Measurements from ENCODE around the gene RNF144A. TPM values are rescaled to one million over a fixed set of nuclear protein-coding genes. Genes with fewer than 3 reads are reported as not detected.
"Not testable (repeated sequence)": the region's sequence is repeated elsewhere in the genome, so short reads cannot be mapped to it uniquely, and the experiment has no call there.

The RNF144A gene
- total RNA-seq, 1 experiment from 2014 or later, result 13.6 TPM

DNA sequence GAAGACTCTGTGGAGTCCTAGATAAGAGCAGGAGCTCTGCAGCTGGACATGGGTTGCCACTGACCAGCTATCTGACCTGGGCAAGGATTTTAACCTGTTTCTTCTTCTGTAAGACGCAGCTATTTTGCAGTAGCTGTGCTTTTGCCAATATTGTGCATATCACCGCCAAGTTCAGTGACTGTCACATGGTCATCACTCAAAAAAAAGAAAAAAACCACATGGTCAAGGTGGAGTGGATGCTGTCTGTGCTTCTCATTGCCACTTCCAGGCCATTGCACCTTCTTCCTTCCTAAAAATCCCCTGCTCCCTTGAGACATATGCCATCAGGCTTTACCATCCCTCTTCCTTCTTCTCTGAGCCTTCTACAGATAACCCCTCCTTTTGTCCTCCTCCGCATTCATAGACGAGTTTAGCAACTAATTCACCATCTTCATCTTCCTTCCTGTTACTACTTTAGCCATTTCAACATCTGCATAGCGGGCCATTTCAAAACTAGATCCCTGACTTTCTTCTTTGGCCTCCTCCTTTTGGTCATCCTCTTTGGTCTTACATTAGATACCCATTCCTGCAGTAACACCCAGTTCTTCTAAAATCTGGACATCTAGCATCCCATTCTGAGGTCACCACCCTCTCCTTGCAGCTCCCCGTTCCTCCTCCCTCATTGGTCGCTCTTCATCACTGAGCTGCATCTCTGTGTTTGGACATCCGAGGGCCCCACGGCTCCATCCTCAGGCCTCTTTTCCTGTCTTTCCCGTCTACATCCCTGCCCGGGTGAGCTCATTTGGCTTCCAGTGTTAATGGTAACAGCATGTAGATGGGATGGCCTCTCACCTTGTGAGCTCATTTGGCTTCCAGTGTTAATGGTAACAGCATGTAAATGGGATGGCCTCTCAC, 17.8 kb downstream of the RNF144A start (continued):
- TF ChIP-seq MXD4 (CRISPR knock-in tag; IDR thresholded peaks at IDR 0.05; ENCODE audit: borderline replicate concordance), result no peak
- no peak for TF ChIP-seq NFYB (CRISPR knock-in tag; conservative IDR thresholded peaks at IDR 0.05; ENCODE audit: low read depth)
- no peak for TF ChIP-seq GTF2I (CRISPR knock-in tag; conservative IDR thresholded peaks at IDR 0.05)
- TF ChIP-seq, protein P1, sequence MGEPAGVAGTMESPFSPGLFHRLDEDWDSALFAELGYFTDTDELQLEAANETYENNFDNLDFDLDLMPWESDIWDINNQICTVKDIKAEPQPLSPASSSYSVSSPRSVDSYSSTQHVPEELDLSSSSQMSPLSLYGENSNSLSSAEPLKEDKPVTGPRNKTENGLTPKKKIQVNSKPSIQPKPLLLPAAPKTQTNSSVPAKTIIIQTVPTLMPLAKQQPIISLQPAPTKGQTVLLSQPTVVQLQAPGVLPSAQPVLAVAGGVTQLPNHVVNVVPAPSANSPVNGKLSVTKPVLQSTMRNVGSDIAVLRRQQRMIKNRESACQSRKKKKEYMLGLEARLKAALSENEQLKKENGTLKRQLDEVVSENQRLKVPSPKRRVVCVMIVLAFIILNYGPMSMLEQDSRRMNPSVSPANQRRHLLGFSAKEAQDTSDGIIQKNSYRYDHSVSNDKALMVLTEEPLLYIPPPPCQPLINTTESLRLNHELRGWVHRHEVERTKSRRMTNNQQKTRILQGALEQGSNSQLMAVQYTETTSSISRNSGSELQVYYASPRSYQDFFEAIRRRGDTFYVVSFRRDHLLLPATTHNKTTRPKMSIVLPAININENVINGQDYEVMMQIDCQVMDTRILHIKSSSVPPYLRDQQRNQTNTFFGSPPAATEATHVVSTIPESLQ (CRISPR knock-in tag; IDR thresholded peaks at IDR 0.05), result no peak
- no peak for TF ChIP-seq ZNF396 (CRISPR knock-in tag; IDR thresholded peaks at IDR 0.05; ENCODE audit: borderline replicate concordance)
- no peak for TF ChIP-seq ZNF416 (CRISPR knock-in tag; IDR thresholded peaks at IDR 0.05)
- no peak for TF ChIP-seq CREB1 (CRISPR knock-in tag; IDR thresholded peaks at IDR 0.05)
- no peak for TF ChIP-seq ZNF425 (CRISPR knock-in tag; conservative IDR thresholded peaks at IDR 0.05)
- TF ChIP-seq ZNF671 (CRISPR knock-in tag; IDR thresholded peaks at IDR 0.05), result no peak
- TF ChIP-seq TCF7 (CRISPR knock-in tag; IDR thresholded peaks at IDR 0.05; ENCODE audit: low read depth), result no peak

DNA sequence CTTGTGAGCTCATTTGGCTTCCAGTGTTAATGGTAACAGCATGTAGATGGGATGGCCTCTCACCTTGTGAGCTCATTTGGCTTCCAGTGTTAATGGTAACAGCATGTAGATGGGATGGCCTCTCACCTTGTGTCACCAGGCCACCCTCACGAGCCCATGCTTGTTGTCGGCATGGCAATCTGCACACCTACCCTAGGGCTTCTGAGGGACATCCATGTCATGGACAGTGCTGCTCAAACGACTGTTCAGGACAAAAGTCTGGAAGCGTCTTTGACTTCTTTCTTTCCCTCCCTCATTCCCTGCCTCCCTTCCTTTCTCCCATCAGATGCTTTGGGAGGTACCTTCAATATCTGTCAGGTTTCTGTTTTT, 18.4 kb downstream of the RNF144A start:
- H3K4me3 Mint-ChIP-seq; H3K27me3 Mint-ChIP-seq (ENCODE audit: low read depth); H3K36me3 Mint-ChIP-seq; POLR2A ChIA-PET; ATAC-seq; H3K27ac Mint-ChIP-seq; DNase-seq (ENCODE audit: low spot score): not testable (repeated sequence)
- CTCF ChIA-PET, result interaction anchor here (1.1 kb wide), 1 partner anchor 39 kb away, joined by 3 read pairs; no protein-coding TSS in a partner anchor
- Mint-ChIP-seq H3K4me1 (peaks cover 53% of the 10 kb centered on the region), H3K9me3 (peaks cover 14% of the 10 kb centered on the region)

- ATAC-seq, result no peak
- no peak for DNase-seq (ENCODE audit: low spot score)
- Mint-ChIP-seq H3K27ac (no peak overlapping the region), H3K36me3 (peaks cover 13% of the 10 kb centered on the region), H3K4me3 (no peak overlapping the region), H3K4me1 (peaks cover 46% of the 10 kb centered on the region), H3K9me3 (peaks cover 8% of the 10 kb centered on the region), H3K27me3 (ENCODE audit: low read depth) (no peaks in the 10 kb centered on the region; the same call in 1 of the 2 replicates)
- ChIA-PET CTCF (interaction anchor here (0.9 to 1.2 kb wide), 2 partner anchors 20 to 58 kb away, joined by 3 read pairs; no protein-coding TSS in a partner anchor), POLR2A (no interaction called here)
- TF ChIP-seq, protein P2, sequence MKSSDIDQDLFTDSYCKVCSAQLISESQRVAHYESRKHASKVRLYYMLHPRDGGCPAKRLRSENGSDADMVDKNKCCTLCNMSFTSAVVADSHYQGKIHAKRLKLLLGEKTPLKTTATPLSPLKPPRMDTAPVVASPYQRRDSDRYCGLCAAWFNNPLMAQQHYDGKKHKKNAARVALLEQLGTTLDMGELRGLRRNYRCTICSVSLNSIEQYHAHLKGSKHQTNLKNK (CRISPR knock-in tag; IDR thresholded peaks at IDR 0.05), result no peak
- TF ChIP-seq MXD4 (CRISPR knock-in tag; IDR thresholded peaks at IDR 0.05; ENCODE audit: borderline replicate concordance) (no peak), TEAD4 (CRISPR knock-in tag; IDR thresholded peaks at IDR 0.05) (no peak), ZNF219 (CRISPR knock-in tag; IDR thresholded peaks at IDR 0.05; ENCODE audit: borderline replicate concordance) (no peak), NR3C1 (CRISPR knock-in tag; conservative IDR thresholded peaks at IDR 0.05; ENCODE audit: low read depth) (no peak), ZNF671 (CRISPR knock-in tag; IDR thresholded peaks at IDR 0.05) (no peak), MYBL2 (CRISPR knock-in tag; IDR thresholded peaks at IDR 0.05) (no peak), PRRX2 (CRISPR knock-in tag; IDR thresholded peaks at IDR 0.05) (no peak), ATF3 (CRISPR knock-in tag; conservative IDR thresholded peaks at IDR 0.05) (no peak), SMAD3 (CRISPR knock-in tag; IDR thresholded peaks at IDR 0.05; ENCODE audit: borderline replicate concordance) (no peak), KAT7 (CRISPR knock-in tag; IDR thresholded peaks at IDR 0.05; ENCODE audit: borderline replicate concordance) (no peak)
- TF ChIP-seq, protein P3, sequence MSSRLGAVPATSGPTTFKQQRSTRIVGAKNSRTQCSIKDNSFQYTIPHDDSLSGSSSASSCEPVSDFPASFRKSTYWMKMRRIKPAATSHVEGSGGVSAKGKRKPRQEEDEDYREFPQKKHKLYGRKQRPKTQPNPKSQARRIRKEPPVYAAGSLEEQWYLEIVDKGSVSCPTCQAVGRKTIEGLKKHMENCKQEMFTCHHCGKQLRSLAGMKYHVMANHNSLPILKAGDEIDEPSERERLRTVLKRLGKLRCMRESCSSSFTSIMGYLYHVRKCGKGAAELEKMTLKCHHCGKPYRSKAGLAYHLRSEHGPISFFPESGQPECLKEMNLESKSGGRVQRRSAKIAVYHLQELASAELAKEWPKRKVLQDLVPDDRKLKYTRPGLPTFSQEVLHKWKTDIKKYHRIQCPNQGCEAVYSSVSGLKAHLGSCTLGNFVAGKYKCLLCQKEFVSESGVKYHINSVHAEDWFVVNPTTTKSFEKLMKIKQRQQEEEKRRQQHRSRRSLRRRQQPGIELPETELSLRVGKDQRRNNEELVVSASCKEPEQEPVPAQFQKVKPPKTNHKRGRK (CRISPR knock-in tag; IDR thresholded peaks at IDR 0.05; ENCODE audit: borderline replicate concordance), result no peak
- TF ChIP-seq, protein P4, sequence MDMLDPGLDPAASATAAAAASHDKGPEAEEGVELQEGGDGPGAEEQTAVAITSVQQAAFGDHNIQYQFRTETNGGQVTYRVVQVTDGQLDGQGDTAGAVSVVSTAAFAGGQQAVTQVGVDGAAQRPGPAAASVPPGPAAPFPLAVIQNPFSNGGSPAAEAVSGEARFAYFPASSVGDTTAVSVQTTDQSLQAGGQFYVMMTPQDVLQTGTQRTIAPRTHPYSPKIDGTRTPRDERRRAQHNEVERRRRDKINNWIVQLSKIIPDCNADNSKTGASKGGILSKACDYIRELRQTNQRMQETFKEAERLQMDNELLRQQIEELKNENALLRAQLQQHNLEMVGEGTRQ (CRISPR knock-in tag; IDR thresholded peaks at IDR 0.05), result no peak
- TF ChIP-seq, protein P1 (CRISPR knock-in tag; IDR thresholded peaks at IDR 0.05), result no peak
Measured at GRCh38 chr2:6937157-6937556, 19.9 kb downstream of the RNF144A start.
